BE2C (cell line): ENCODE measurements around the gene GRIK2.

Experiments used
- DNase-seq: peaks from one replicate; pipeline ENCODE4 v3.0.0-alpha.2; 2020
- H3K27me3 ChIP-seq: fragments of 250-450 bp; sonication (Bioruptor Pico); 2 replicates; pipeline ENCODE4 v1.5.1; 2020; ENCODE audit warnings: mild to moderate bottlenecking
- H3K36me3 ChIP-seq: fragments of 250-450 bp; sonication (Bioruptor Pico); 2 replicates; pipeline ENCODE4 v1.5.1; 2020; ENCODE audit warnings: mild to moderate bottlenecking
- H3K4me1 ChIP-seq: fragments of 250-450 bp; sonication (Bioruptor Pico); 2 replicates; pipeline ENCODE4 v1.5.1; 2020
- H3K4me3 ChIP-seq: 2 replicates; pipeline ENCODE4 v1.5.1; 2011; ENCODE audit warnings: low read depth, low read length
- H3K9me3 ChIP-seq: fragments of 250-450 bp; sonication (Bioruptor Pico); 2 replicates; pipeline ENCODE4 v1.5.1; 2020
- CTCF ChIP-seq: IDR thresholded peaks from 2 replicates; pipeline ENCODE4 v1.5.1; 2012; ENCODE audit warnings: mild to moderate bottlenecking, low read depth, low read length

The GRIK2 gene

GRCh38 chr6:101402622-101403031 is 9.1 kb downstream of the GRIK2 start:
- peak overlapping the region; percentile 88 for H3K4me3 ChIP-seq

GRCh38 chr6:101403216-101403945 is 9.9 kb downstream of the GRIK2 start:
- Histone ChIP-seq H3K27me3 (no peaks in the 10 kb centered on the region), H3K4me3 (peak overlapping the region; percentile 88), H3K36me3 (peaks cover 2% of the 10 kb centered on the region; the same call in 1 of the 2 replicates), H3K4me1 (peaks cover 18% of the 10 kb centered on the region), H3K9me3 (no peaks in the 10 kb centered on the region)
- no peak for DNase-seq
- no peak for TF ChIP-seq CTCF

More at GRCh38 chr6:101402622-101403031, 9.1 kb downstream of the GRIK2 start:
- TF ChIP-seq CTCF = no peak
- peaks cover 18% of the 10 kb centered on the region for H3K4me1 ChIP-seq
- no peaks in the 10 kb centered on the region for H3K9me3 ChIP-seq
- no peaks in the 10 kb centered on the region for H3K27me3 ChIP-seq
- no peaks in the 10 kb centered on the region for H3K36me3 ChIP-seq
- DNase-seq = peak; percentile 78

GRCh38 chr6:101404775-101405174 is 11.3 kb downstream of the GRIK2 start:
- H3K4me1 ChIP-seq = peaks cover 18% of the 10 kb centered on the region
- H3K36me3 ChIP-seq = peaks cover 9% of the 10 kb centered on the region
- no peaks in the 10 kb centered on the region for H3K9me3 ChIP-seq
- DNase-seq = no peak
- TF ChIP-seq CTCF = no peak
- no peak overlapping the region for H3K4me3 ChIP-seq
- H3K27me3 ChIP-seq = no peaks in the 10 kb centered on the region

- Histone ChIP-seq H3K9me3 (no peaks in the 10 kb centered on the region), H3K27me3 (no peaks in the 10 kb centered on the region), H3K36me3 (peaks cover 4% of the 10 kb centered on the region), H3K4me1 (peaks cover 8% of the 10 kb centered on the region; the same call in 1 of the 2 replicates), H3K4me3 (no peak overlapping the region)
- DNase-seq = no peak
- TF ChIP-seq CTCF = no peak
Measured at GRCh38 chr6:101413773-101414172, 20.3 kb downstream of the GRIK2 start.

- Histone ChIP-seq H3K4me3 (no peak overlapping the region), H3K4me1 (peaks cover 8% of the 10 kb centered on the region; the same call in 1 of the 2 replicates), H3K9me3 (no peaks in the 10 kb centered on the region), H3K36me3 (peaks cover 15% of the 10 kb centered on the region), H3K27me3 (no peaks in the 10 kb centered on the region)
- no peak for DNase-seq
- TF ChIP-seq CTCF = no peak
Measured at GRCh38 chr6:101417900-101418299, 24.4 kb downstream of the GRIK2 start.

- no peaks in the 10 kb centered on the region for H3K27me3 ChIP-seq
- DNase-seq = no peak
- peaks cover 21% of the 10 kb centered on the region for H3K36me3 ChIP-seq
- TF ChIP-seq CTCF = no peak
- H3K9me3 ChIP-seq = no peaks in the 10 kb centered on the region
- peaks cover 5% of the 10 kb centered on the region; the same call in 1 of the 2 replicates for H3K4me1 ChIP-seq
- H3K4me3 ChIP-seq = no peak overlapping the region
Measured at GRCh38 chr6:101422251-101422650, 28.7 kb downstream of the GRIK2 start.
